ENCODE measurements around the gene LDLRAD2. TPM values are rescaled to one million over a fixed set of nuclear protein-coding genes. Genes with fewer than 3 reads are reported as not detected.
A peak's percentile ranks its signal among the peaks of the same experiment; 100 is the strongest.

Gene LDLRAD2
- total and polyA plus RNA-seq, 9 of the 15 experiments (the other 6 are each of a cell fraction or from before 2014, with no cell fraction given) = 0.45 to 0.48 TPM; not detected in 7

GRCh38 chr1:21782868-21783678, 29.0 kb upstream of the LDLRAD2 start, which contains the start of gene USP48 (continued):
- TF ChIP-seq ZNF395 (CRISPR knock-in tag; IDR thresholded peaks at IDR 0.05) = 0 out of 2 replicates have a peak, but pooled peaks have one; percentile 27
- TF ChIP-seq ZNF445 (CRISPR knock-in tag; IDR thresholded peaks at IDR 0.05; ENCODE audit: low read depth) = no peak
- peak; percentile 61 for TF ChIP-seq DACH1 (IDR thresholded peaks at IDR 0.05; ENCODE audit: partially characterized antibody)
- TF ChIP-seq HNRNPH1 (optimal IDR thresholded peaks at IDR 0.05; ENCODE audit: low read depth, low read length) = no peak
- no peak; a peak in 1 of 4 replicates for TF ChIP-seq TBL1XR1 (IDR thresholded peaks at IDR 0.05; ENCODE audit: low read length in 2 of 2)
- no peak for TF ChIP-seq KAT2B (IDR thresholded peaks at IDR 0.05; ENCODE audit: low read depth, low read length)
- TF ChIP-seq SRSF9 (IDR thresholded peaks at IDR 0.05; ENCODE audit: borderline replicate concordance, low read depth, low read length) = no peak
- no peak for TF ChIP-seq EGR1 (conservative IDR thresholded peaks at IDR 0.05)
- peak; percentile 67; the same call in 1 of the 2 replicates for TF ChIP-seq ELF2 (CRISPR knock-in tag; IDR thresholded peaks at IDR 0.05)
- no peak for TF ChIP-seq ZNF217 (CRISPR knock-in tag; IDR thresholded peaks at IDR 0.05)
- peak in 1 of 2 experiments; percentile 55; a peak in 1 of 4 replicates for TF ChIP-seq MCM7 (IDR thresholded peaks at IDR 0.05)
- TF ChIP-seq CHCHD3 (CRISPR knock-in tag; IDR thresholded peaks at IDR 0.05) = 0 out of 2 replicates have a peak, but pooled peaks have one; percentile 51
- peak; percentile 75 for TF ChIP-seq NCOA1 (IDR thresholded peaks at IDR 0.05; ENCODE audit: low read depth)
- no peak for TF ChIP-seq TCFL5 (CRISPR knock-in tag; conservative IDR thresholded peaks at IDR 0.05)
- TF ChIP-seq ZNF134 (CRISPR knock-in tag; conservative IDR thresholded peaks at IDR 0.05) = no peak; the same call in 1 of the 2 replicates
- TF ChIP-seq BRD9 (IDR thresholded peaks at IDR 0.05; ENCODE audit: low read depth, partially characterized antibody) = peak; percentile 83
- TF ChIP-seq, protein P1, sequence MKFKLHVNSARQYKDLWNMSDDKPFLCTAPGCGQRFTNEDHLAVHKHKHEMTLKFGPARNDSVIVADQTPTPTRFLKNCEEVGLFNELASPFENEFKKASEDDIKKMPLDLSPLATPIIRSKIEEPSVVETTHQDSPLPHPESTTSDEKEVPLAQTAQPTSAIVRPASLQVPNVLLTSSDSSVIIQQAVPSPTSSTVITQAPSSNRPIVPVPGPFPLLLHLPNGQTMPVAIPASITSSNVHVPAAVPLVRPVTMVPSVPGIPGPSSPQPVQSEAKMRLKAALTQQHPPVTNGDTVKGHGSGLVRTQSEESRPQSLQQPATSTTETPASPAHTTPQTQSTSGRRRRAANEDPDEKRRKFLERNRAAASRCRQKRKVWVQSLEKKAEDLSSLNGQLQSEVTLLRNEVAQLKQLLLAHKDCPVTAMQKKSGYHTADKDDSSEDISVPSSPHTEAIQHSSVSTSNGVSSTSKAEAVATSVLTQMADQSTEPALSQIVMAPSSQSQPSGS (CRISPR knock-in tag; IDR thresholded peaks at IDR 0.05) = no peak; the same call in 1 of the 2 replicates
- TF ChIP-seq ATF1 (CRISPR knock-in tag; IDR thresholded peaks at IDR 0.05) = no peak; the same call in 1 of the 2 replicates
- TF ChIP-seq ATF1 (tag; IDR thresholded peaks at IDR 0.05) = peak; percentile 99
- TF ChIP-seq RBM17 (IDR thresholded peaks at IDR 0.05; ENCODE audit: borderline replicate concordance, low read depth, low read length) = no peak
- TF ChIP-seq PRPF4 (IDR thresholded peaks at IDR 0.05; ENCODE audit: insufficient read depth, low read depth, low read length, poor library complexity, severe bottlenecking) = no peak
- TF ChIP-seq ZSCAN29 (IDR thresholded peaks at IDR 0.05) = peak; percentile 52
- TF ChIP-seq ZNF584 (CRISPR knock-in tag; IDR thresholded peaks at IDR 0.05; ENCODE audit: low read depth) = peak; percentile 97; the same call in 1 of the 2 replicates
- TF ChIP-seq, protein P2, sequence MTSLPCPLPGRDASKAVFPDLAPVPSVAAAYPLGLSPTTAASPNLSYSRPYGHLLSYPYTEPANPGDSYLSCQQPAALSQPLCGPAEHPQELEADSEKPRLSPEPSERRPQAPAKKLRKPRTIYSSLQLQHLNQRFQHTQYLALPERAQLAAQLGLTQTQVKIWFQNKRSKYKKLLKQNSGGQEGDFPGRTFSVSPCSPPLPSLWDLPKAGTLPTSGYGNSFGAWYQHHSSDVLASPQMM (CRISPR knock-in tag; IDR thresholded peaks at IDR 0.05) = no peak
- no peak for TF ChIP-seq XRCC3 (IDR thresholded peaks at IDR 0.05)
- no peak; the same call in 1 of the 2 replicates for TF ChIP-seq ZNF668 (CRISPR knock-in tag; IDR thresholded peaks at IDR 0.05)
- no peak for TF ChIP-seq SAFB2 (IDR thresholded peaks at IDR 0.05; ENCODE audit: borderline replicate concordance, low read depth, low read length, severe bottlenecking)
- no peak for TF ChIP-seq ZNF253 (CRISPR knock-in tag; conservative IDR thresholded peaks at IDR 0.05)

All from K562 (cell line).